IPS-NIHi7 (cell line): ENCODE results near the gene BRD3OS.

Experiments used
- DNase-seq: peaks from one replicate; pipeline ENCODE4 v3.0.0; 2012; ENCODE audit warnings: mixed read lengths; ENCODE audit errors: extremely low spot score

BRD3OS gene, protein sequence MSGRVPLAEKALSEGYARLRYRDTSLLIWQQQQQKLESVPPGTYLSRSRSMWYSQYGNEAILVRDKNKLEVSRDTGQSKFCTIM

DNA sequence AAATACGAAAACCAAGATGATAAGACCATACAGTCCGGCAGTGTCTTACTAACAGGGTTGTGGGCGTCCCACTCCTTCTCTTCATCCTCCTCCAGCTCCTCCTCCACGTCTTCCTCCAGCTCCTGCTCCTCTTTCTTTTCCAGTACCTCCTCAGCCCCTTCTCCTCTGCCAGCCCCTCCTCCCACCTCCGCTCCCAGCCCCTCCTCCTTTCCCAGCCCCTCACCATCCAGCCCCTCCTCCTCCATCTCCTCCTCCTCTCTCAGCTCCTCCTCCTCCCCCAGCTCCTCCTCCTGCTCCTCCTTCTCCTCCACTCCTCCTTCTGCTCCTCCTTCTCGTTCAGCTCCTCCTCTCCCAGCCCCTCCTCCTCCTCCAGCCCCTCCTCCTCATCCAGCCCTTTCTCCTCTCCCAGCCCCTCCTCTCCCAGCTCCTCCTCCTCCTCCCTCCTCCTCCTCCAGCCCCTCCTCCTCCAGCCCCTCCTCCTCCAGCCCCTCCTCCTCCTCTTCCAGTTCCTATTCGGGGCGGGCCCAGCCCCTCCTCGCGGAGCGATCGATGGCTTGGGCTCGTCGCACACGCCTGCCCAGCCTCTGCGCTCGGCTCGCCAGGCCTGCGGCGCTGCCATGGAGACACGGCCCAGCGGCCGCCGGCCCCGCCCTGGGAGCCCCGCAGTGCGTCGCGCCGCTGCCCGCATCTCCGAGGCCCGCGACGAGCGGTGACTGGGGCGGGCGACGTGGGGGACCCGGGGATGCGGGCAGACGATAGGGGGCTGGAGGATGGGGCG, at the start of gene BRD3OS:
Gene BRD3OS (plus strand): TSS at position 654 of the 778 bp plus-strand sequence. CDS start 1,267 bp downstream, outside the sequence.
- DNase-seq = peak; percentile 97

DNA sequence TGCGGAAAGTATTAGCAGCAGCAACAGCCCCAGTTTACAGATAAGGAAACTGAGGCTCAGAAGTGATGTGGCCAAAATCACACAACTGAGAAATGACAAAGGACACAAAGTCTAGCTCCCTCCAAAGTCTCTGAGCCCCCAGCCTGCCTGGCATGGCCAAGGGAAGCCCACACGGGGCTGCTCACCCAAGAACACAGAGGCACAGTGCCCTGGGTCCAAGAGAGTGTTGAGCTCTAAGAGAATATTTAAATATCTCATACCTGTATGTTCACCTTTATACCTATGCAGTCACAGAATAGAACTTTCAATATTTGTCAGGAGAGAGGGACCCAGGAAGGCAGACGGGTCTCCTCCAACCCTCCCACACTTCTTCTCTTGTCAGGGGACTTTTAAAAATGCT, 49.8 kb upstream of the BRD3OS start:
- no peak for DNase-seq

DNA sequence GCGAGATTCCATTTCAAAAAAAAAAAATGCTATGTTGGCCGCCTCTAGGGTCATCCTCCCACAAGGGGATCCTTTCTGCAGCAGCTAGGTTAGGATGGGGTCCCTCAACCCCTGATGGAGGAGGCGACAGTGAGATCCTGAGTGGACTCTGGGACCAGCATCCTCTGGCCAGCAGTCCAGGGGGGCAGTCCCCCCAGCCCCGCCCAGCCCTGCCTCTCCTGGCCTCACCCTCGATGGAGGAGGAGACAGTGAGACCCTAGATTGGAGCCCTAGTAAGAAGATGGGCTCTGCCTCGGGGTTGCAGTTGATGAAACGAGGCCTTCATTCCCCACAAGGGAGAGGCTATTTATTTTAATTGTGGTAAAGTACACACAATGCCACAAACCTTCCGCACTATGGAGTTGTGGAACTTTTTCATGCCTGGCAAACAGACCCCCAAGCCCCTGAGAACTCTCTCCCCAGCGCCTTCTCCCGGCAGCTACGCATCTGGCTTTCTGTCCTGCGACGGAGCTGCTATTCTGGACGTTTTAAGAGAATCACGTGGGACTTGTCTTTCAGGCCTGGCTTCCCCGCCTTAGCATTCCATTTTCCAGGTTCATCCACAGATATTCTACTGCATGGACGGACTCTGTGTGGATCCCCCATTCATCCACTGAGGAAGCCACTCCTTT, 49.0 kb upstream of the BRD3OS start:
- no peak for DNase-seq

DNA sequence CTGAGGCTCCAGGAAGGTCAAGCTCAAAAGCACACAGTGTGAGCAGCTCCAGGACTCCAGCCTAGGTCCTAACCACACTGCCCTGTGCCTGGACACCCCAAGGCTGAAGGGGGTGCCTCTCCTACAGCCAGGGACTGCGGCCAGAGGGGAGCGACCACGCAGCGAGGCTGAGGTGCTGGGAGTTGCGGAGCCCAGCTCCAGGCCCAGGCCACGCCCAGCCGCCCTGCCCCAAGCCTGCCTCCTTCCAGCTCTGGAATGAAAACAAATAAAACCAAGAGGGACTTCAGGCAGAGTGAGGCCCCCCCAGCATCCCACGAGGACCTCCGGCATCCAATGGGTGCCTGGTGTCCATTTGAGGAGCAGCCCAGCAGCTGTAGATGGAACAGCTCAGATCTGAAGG, 48.4 kb upstream of the BRD3OS start:
- no peak for DNase-seq

- no peak for DNase-seq
Observed at GRCh38 chr9:133977421-133978201, 47.7 kb upstream of the BRD3OS start.

GRCh38 chr9:133978226-133978898, 46.9 kb upstream of the BRD3OS start:
- DNase-seq = no peak

DNA sequence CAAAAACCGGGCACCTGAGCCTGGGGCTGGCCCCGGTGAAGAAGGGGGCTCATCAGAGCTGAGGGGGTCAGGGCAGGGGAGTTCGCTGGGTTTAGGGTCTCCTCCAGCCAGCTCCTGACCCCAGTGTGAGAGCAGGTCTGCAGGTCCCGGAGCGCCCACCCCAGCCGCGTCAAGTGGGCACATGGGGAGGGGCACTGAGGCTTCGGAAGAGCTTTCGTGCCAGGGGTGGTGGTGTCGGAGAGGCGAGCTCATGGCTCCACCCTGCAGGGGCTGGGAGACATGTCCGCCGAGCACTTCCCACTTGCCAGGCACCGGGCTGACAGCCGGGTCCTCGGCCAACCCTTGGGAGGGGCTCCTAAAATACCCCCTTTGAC, 46.4 kb upstream of the BRD3OS start:
- no peak for DNase-seq

GRCh38 chr9:133979273-133979920, 45.9 kb upstream of the BRD3OS start:
- DNase-seq = no peak

GRCh38 chr9:133979921-133980863, 45.1 kb upstream of the BRD3OS start:
- no peak for DNase-seq

DNA sequence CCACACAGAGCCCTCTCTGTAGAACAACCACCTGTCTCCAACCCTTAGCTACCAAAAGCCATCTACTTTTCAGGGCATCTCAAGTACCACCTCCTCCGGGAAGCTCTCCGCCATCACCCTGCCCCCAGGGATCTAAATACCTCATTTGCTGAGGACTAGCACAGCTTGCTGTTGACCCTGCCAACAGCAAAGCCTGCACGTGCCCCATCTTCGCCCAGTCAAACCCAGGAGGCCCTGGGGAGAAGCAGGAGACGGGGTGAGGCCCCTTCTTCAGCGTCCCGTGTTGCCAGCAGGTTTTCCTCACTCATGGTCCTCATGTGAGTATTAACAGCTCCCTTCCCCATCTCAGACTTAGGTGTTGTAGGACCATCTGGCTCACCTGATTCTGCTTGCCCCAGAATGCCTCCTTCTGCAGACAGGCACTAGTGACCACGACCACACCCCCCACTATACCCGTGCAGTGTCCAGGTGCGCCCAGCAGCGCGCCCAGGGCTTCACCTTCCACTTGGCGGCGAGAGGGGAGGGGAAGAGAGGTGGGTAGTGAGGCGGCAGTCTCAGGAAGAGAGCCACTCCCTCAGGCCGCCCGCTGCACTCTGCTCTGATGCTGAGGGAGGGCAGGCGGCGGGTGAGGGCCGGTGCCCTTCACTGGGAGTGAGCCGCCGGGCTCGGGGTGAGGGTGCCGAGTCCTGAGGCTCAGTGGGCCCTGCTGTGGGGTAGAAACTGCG, 44.3 kb upstream of the BRD3OS start:
- no peak for DNase-seq

GRCh38 chr9:133981589-133981957, 43.7 kb upstream of the BRD3OS start:
- no peak for DNase-seq

GRCh38 chr9:133981958-133982681, 43.2 kb upstream of the BRD3OS start:
- DNase-seq = no peak

GRCh38 chr9:133982971-133983720, 42.1 kb upstream of the BRD3OS start:
- DNase-seq = no peak

DNA sequence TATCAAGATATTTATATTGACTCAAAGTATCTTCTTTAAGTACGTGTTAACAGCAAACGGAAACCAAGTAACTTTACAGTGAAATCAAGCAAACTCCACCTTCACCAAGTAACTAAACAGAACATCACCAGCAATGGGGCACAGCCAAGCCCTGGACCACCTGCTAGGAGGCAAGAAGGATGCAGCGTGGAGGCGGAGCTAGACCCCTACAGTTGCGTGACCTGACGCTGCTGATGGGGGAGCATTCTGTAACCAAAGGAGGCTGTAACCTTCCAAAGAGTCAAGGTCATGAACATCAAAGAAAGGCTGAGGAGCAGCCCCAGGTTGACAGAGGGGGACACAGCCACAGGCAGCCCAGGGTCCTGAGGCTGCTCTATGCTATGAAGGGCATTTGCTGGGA, 39.2 kb upstream of the BRD3OS start:
- DNase-seq = no peak

DNA sequence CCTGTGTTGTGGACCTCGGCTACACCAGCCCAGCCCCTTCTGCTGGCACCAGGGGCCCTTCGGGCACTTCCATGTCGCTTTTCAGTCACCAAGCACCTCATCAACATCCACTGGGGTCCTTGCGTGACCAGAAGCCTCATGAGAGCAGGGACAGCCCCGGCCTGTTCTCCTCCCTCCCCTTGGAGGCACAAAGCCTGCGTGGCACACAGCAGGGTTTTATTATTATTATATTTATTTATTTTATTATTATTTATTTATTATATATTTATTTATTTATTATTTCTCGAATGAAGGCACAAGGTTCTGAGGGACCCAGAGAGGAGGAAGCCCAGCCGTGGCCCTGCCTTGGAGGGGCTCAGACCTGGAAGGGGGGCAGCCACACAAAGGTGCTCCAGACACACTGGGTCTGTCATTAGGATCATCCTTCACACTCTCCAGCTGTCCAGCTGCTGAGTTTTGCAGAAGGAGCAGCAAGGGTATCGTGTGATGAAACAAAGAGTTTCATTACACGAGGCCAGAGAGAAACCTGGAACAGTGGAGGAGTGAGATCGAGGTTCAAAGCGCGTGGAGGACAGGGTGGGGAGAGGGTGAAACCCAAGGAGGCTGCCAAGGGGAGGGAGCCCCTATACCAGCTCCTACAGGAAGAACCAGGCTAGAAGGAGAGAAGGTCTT, 38.4 kb upstream of the BRD3OS start:
- no peak for DNase-seq

DNA sequence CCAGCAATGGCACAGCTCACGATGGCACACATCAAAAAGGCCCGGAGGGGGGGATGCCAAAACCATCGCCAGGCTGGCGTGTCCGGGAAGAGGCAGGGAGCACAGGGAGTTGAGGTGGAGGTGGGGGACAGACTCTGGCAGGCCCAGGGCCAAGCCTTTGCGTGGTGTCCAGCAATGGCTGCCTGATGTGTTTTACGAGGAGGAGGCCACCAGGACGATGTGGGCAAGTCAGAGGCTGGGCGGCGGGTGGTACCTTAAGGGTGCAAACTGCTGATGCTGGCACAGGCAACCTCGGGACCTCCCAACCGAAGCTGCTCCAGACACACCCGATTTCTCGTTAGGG, 37.9 kb upstream of the BRD3OS start:
- no peak for DNase-seq

DNA sequence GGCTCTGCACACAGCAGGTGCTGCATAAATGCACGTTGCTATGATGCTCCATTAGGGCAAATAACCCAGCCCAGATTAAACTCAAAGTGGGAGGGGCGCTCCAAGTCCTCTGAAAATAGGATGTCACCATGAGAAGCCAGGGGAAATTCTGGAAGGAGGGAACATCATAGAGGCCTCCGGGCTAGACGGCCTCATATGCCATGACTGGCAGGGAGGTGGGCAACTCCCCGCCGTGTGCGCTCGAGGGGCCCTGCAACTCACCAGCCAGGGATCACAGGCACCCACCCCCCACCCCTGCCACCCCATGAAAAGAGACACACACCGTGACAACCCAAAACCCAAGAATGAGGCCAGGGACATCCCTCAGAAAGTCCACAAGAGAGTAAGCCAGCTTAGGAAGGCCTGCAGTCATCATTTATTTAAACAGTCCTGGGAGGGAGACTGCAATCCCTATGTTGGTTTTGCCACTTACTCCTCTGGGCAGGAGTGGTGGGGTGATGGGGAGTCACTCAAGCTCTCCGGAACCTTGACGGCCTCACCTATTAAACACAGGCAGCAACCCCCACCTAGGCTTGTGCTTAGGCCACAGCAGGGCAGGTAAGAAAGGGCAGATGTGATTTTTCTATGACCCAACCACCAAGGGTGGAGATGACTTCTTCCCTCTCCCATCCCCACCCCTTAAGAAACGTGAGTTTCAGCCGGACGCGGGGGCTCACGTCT, 37.2 kb upstream of the BRD3OS start:
- DNase-seq = no peak
